ENCODE measurements around the gene TSPY3. TPM values are rescaled to one million over a fixed set of nuclear protein-coding genes. Genes with fewer than 3 reads are reported as not detected.
"Not testable (repeated sequence)": the region's sequence is repeated elsewhere in the genome, so short reads cannot be mapped to it uniquely, and the experiment has no call there.

The TSPY3 gene, protein sequence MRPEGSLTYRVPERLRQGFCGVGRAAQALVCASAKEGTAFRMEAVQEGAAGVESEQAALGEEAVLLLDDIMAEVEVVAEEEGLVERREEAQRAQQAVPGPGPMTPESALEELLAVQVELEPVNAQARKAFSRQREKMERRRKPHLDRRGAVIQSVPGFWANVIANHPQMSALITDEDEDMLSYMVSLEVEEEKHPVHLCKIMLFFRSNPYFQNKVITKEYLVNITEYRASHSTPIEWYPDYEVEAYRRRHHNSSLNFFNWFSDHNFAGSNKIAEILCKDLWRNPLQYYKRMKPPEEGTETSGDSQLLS
- total RNA-seq = not detected

GRCh38 chrY:9398121-9398520, at the start of gene TSPY3:
Gene TSPY3, plus strand, starts transcription at chrY:9398421. Its CDS starts 46 bp downstream, at chrY:9398467.
- TF ChIP-seq CTCF (IDR thresholded peaks at IDR 0.05; ENCODE audit: low read depth) = not testable (repeated sequence)

- not testable (repeated sequence) for TF ChIP-seq CTCF (IDR thresholded peaks at IDR 0.05; ENCODE audit: low read depth)
Observed at GRCh38 chrY:9357497-9357896, 40.7 kb upstream of the TSPY3 start, which contains the start of gene TSPY8. Gene TSPY8, plus strand, starts transcription at chrY:9357797. Its CDS starts 46 bp downstream, at chrY:9357843.

Other genes with a start within 250 kb of the TSPY3 start
- gene TSPY4, start 61.0 kb upstream of the TSPY3 start, total RNA-seq = not detected
- gene TSPY8, start 40.6 kb upstream of the TSPY3 start, total RNA-seq = not detected
- not detected for gene TSPY1, start 68.5 kb downstream of the TSPY3 start, total RNA-seq
- not detected for gene TSPY9, start 88.8 kb downstream of the TSPY3 start, total RNA-seq
- not detected for gene TSPY10, start 129.5 kb downstream of the TSPY3 start, total RNA-seq